GM13976 (cell line): ENCODE measurements around the gene SMARCD1.
A peak's percentile ranks its signal among the peaks of the same experiment; 100 is the strongest.

Source experiments
- DNase-seq: peaks from one replicate; pipeline ENCODE4 v3.0.0; 2012; ENCODE audit warnings: low spot score
- CTCF ChIP-seq: IDR thresholded peaks from 2 replicates; pipeline ENCODE4 v1.5.1; 2012; ENCODE audit warnings: borderline replicate concordance, mild to moderate bottlenecking; ENCODE audit not compliant: insufficient read depth; ENCODE audit errors: extremely low read depth, missing control alignments, control extremely low read depth
- in situ Hi-C: fragments of 300-500 bp; cut with MboI; formaldehyde crosslinking; loops from one replicate; pipeline ENCODE4 v1.12.0; 2022; ENCODE audit warnings: low sequenced_read_pairs, mixed read lengths, inconsistent platforms; ENCODE audit not compliant: unreplicated experiment

SMARCD1 gene

GRCh38 chr12:50084775-50085614 lies at the start of gene SMARCD1:
Gene SMARCD1, plus strand, starts transcription at chr12:50085342. Its CDS starts 28 bp downstream, at chr12:50085370.
- in situ Hi-C loops: loop anchor here (5.0 kb wide), 1 partner anchor 87 kb away; no protein-coding TSS in a partner anchor
- peak; percentile 93 for DNase-seq
- TF ChIP-seq CTCF: peak; percentile 82

GRCh38 chr12:50038336-50038735 lies 46.8 kb upstream of the SMARCD1 start:
- TF ChIP-seq CTCF: no peak
- DNase-seq: no peak
- in situ Hi-C loops: no loop called here

- TF ChIP-seq CTCF: peak; percentile 93
- peak; percentile 89 for DNase-seq
- in situ Hi-C loops: no loop called here
Observed at GRCh38 chr12:50039151-50039835, 45.8 kb upstream of the SMARCD1 start.

- DNase-seq: no peak
- in situ Hi-C loops: no loop called here
- TF ChIP-seq CTCF: no peak
Observed at GRCh38 chr12:50040657-50041056, 44.5 kb upstream of the SMARCD1 start.

GRCh38 chr12:50041062-50041860 lies 43.9 kb upstream of the SMARCD1 start:
- TF ChIP-seq CTCF: no peak
- no peak for DNase-seq
- in situ Hi-C loops: no loop called here

GRCh38 chr12:50041962-50042361 lies 43.2 kb upstream of the SMARCD1 start:
- TF ChIP-seq CTCF: no peak
- no peak for DNase-seq
- in situ Hi-C loops: no loop called here
